ENCODE measurements around the gene ZNF784. TPM values are rescaled to one million over a fixed set of nuclear protein-coding genes. Genes with fewer than 3 reads are reported as not detected.

The ZNF784 gene
- total RNA-seq, 4 donors from 2014 or later, result 5.7 to 10.3 (median 8.3) TPM

GRCh38 chr19:55626350-55626749, 2.0 kb upstream of the ZNF784 start:
- intact Hi-C loops (cut with DNase I; ENCODE audit: low total_unique reads), result no loop called here
- no peak overlapping the region for H3K4me3 ChIP-seq (ENCODE audit: low read depth, poor library complexity, severe bottlenecking)
- WGBS, 2 donors, result 91 to 94% methylated on average over 11 of the region's 11 CpGs
- no peak for DNase-seq (ENCODE audit: low spot score in 2 of 2)
- TF ChIP-seq CTCF (IDR thresholded peaks at IDR 0.05) (no peak), POLR2A (IDR thresholded peaks at IDR 0.05) (no peak)

GRCh38 chr19:55625004-55625326, 599 bp upstream of the ZNF784 start:
- DNase-seq (ENCODE audit: low spot score in 2 of 2), result no peak
- H3K4me3 ChIP-seq (ENCODE audit: low read depth, poor library complexity, severe bottlenecking), result no peak overlapping the region
- TF ChIP-seq POLR2A (IDR thresholded peaks at IDR 0.05), result no peak
- TF ChIP-seq CTCF (IDR thresholded peaks at IDR 0.05), result no peak
- 35 to 42% methylated on average over 11 of the region's 11 CpGs for WGBS, 2 donors
- intact Hi-C loops (cut with DNase I; ENCODE audit: low total_unique reads), result no loop called here

GRCh38 chr19:55623561-55623960, 805 bp downstream of the ZNF784 start:
- TF ChIP-seq POLR2A (IDR thresholded peaks at IDR 0.05) (no peak), CTCF (IDR thresholded peaks at IDR 0.05) (no peak)
- intact Hi-C loops (cut with DNase I; ENCODE audit: low total_unique reads), result no loop called here
- H3K4me3 ChIP-seq (ENCODE audit: low read depth, poor library complexity, severe bottlenecking), result no peak overlapping the region
- WGBS, 2 donors, result 44 to 49% methylated on average over 7 of the region's 7 CpGs
- DNase-seq (ENCODE audit: low spot score in 2 of 2), result no peak

GRCh38 chr19:55623130-55623529, 1.2 kb downstream of the ZNF784 start:
- 89 to 91% methylated on average over 7 of the region's 7 CpGs for WGBS, 2 donors
- TF ChIP-seq CTCF (IDR thresholded peaks at IDR 0.05), result no peak
- TF ChIP-seq POLR2A (IDR thresholded peaks at IDR 0.05), result no peak
- intact Hi-C loops (cut with DNase I; ENCODE audit: low total_unique reads), result no loop called here
- no peak overlapping the region for H3K4me3 ChIP-seq (ENCODE audit: low read depth, poor library complexity, severe bottlenecking)
- DNase-seq (ENCODE audit: low spot score in 2 of 2), result no peak

- no peak overlapping the region for H3K4me3 ChIP-seq (ENCODE audit: low read depth, poor library complexity, severe bottlenecking)
- WGBS, 2 donors, result 92 to 94% methylated on average over 32 to 40 of the region's 40 CpGs
- DNase-seq (ENCODE audit: low spot score in 2 of 2), result no peak
- TF ChIP-seq CTCF (IDR thresholded peaks at IDR 0.05) (no peak), POLR2A (IDR thresholded peaks at IDR 0.05) (no peak)
- intact Hi-C loops (cut with DNase I; ENCODE audit: low total_unique reads), result no loop called here
These were observed 2.0 kb downstream of the ZNF784 start for GRCh38 chr19:55622242-55622969.

GRCh38 chr19:55621673-55622231, 2.6 kb downstream of the ZNF784 start:
- TF ChIP-seq POLR2A (IDR thresholded peaks at IDR 0.05), result no peak
- no peak for TF ChIP-seq CTCF (IDR thresholded peaks at IDR 0.05)
- H3K4me3 ChIP-seq (ENCODE audit: low read depth, poor library complexity, severe bottlenecking), result no peak overlapping the region
- no peak for DNase-seq (ENCODE audit: low spot score in 2 of 2)
- 93 to 95% methylated on average over 53 to 55 of the region's 55 CpGs for WGBS, 2 donors
- intact Hi-C loops (cut with DNase I; ENCODE audit: low total_unique reads), result no loop called here

Measured in lower leg skin (tissue), 4 donors.